Prostate gland (tissue), 2 donors: ENCODE measurements around the gene CD101. TPM values are rescaled to one million over a fixed set of nuclear protein-coding genes. Genes with fewer than 3 reads are reported as not detected.

Experiments
- DNase-seq: peaks from one replicate; pipeline ENCODE4 v3.0.0-alpha.2; 2019; ENCODE audit warnings: low spot score
- H3K27ac ChIP-seq, 2 donors: fragments of 200-600 bp; sonication (generic); 2 replicates each; pipeline ENCODE4 v1.5.1; 2017 to 2019
- H3K27me3 ChIP-seq: fragments of 200-600 bp; sonication (generic); replicated peaks from 2 replicates; pipeline ENCODE4 v1.5.1; 2019; ENCODE audit not compliant: insufficient read depth
- H3K36me3 ChIP-seq, 2 donors: fragments of 200-600 bp; sonication (generic); 1 replicate in 1 of 2; 2 replicates in 1 of 2; pipeline versions ENCODE4 v1.5.1 to v1.8.1; 2017 to 2019
- H3K4me1 ChIP-seq: fragments of 200-600 bp; sonication (generic); replicated peaks from 2 replicates; pipeline ENCODE4 v1.5.1; 2019
- H3K4me3 ChIP-seq, 2 donors: fragments of 200-600 bp; sonication (generic); 2 replicates each; pipeline ENCODE4 v1.5.1; 2017 to 2019
- H3K9me3 ChIP-seq: fragments of 200-600 bp; sonication (generic); 2 replicates; pipeline ENCODE4 v1.5.1; 2017
- POLR2A ChIP-seq: fragments of 450-650 bp; IDR thresholded peaks from one replicate; pipeline ENCODE4 v1.6.1; 2016; ENCODE audit warnings: antibody characterized with exemption, mild to moderate bottlenecking
- POLR2AphosphoS5 ChIP-seq: sonication (generic); formaldehyde crosslinking; IDR thresholded peaks from one replicate; pipeline ENCODE4 v1.6.1; 2017; ENCODE audit warnings: antibody characterized with exemption
- WGBS: methylation state at CpG from one replicate; pipeline ENCODE4 v1.1.5; 2018; 5-methylcytosine and 5-hydroxymethylcytosine counted together
- intact Hi-C: fragments of 100-400 bp; cut with DNase I; formaldehyde crosslinking; loops from one replicate; pipeline ENCODE4 v1.14.2; 2022
- total RNA-seq, 2 donors: library from RNA; depleted of rRNA; stranded (reverse); fragments of >200 nt; gene quantifications; one replicate each; pipeline ENCODE4 v1.1.0, GENCODE V29; 2016
- TF ChIP-seq, protein P1 (sequence below), 4 experiments: fragments of 200-600 bp in 2 of 4; fragments of 450-650 bp in 2 of 4; sonication (generic) in 2 of 4; IDR thresholded peaks; 1 replicate in 3 of 4; 2 replicates in 1 of 4; pipeline ENCODE4 v1.5.1; 2016 to 2019; ENCODE audit warnings: antibody characterized with exemption in 4 of 4, mild to moderate bottlenecking in 2 of 4, moderate library complexity in 2 of 4

The CD101 gene
- total RNA-seq, 2 donors from 2014 or later: 0.59 to 1.1 TPM

DNA sequence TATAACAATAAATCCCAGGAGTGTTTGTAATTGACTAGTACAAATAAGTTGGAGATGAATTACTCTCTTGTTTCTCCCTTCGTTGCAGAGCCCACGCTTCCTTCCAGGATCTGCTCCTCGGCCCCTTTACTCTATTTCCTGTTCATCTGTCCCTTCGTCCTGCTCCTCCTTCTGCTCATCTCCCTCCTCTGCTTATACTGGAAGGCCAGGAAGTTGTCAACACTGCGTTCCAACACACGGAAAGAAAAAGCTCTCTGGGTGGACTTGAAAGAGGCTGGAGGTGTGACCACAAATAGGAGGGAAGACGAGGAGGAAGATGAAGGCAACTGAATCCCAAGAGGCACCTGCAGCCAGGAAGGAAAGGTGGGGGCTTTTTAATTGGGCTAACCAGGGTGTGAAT lies 32.2 kb downstream of the CD101 start:
- intact Hi-C loops: no loop called here
- H3K27me3 ChIP-seq: no peaks in the 10 kb centered on the region
- no peak overlapping the region for H3K4me3 ChIP-seq
- no peaks in the 10 kb centered on the region for H3K4me1 ChIP-seq
- 74% methylated on average over 7 of the region's 7 CpGs for WGBS
- TF ChIP-seq POLR2AphosphoS5 (no peak), POLR2A (no peak)
- TF ChIP-seq, protein P1, sequence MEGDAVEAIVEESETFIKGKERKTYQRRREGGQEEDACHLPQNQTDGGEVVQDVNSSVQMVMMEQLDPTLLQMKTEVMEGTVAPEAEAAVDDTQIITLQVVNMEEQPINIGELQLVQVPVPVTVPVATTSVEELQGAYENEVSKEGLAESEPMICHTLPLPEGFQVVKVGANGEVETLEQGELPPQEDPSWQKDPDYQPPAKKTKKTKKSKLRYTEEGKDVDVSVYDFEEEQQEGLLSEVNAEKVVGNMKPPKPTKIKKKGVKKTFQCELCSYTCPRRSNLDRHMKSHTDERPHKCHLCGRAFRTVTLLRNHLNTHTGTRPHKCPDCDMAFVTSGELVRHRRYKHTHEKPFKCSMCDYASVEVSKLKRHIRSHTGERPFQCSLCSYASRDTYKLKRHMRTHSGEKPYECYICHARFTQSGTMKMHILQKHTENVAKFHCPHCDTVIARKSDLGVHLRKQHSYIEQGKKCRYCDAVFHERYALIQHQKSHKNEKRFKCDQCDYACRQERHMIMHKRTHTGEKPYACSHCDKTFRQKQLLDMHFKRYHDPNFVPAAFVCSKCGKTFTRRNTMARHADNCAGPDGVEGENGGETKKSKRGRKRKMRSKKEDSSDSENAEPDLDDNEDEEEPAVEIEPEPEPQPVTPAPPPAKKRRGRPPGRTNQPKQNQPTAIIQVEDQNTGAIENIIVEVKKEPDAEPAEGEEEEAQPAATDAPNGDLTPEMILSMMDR (IDR thresholded peaks at IDR 0.05): no peak
- H3K9me3 ChIP-seq: no peaks in the 10 kb centered on the region
- no peak for DNase-seq
- H3K36me3 ChIP-seq: no peaks in the 10 kb centered on the region
- no peak overlapping the region for H3K27ac ChIP-seq

DNA sequence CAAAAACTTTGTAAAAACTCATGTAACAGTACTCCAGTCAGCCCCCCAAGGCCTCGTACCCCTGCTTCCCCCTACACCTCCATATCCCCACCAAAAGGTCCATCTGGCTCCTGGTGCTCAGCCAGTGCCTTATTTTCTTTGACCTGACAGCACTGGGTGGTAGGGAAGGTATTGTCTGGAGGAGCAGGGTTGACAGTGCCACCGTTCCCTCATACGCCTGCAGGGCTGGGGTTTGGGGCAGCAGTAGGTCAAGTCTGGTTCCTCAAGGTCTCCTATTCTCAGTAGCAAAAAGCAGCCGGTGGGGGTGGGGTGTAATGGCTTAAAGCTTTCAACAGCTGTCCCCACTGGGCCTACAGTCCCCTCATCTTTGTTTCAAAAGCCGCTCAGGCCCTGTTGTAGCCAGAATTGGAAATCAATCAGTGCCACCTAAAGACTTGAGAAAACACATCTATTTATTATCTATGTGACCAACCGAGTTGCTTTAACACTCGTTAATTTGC lies 33.3 kb downstream of the CD101 start:
- Histone ChIP-seq H3K4me3 (no peak overlapping the region), H3K27me3 (no peaks in the 10 kb centered on the region), H3K9me3 (no peaks in the 10 kb centered on the region), H3K36me3 (no peaks in the 10 kb centered on the region), H3K27ac (no peak overlapping the region), H3K4me1 (no peaks in the 10 kb centered on the region)
- intact Hi-C loops: no loop called here
- TF ChIP-seq POLR2AphosphoS5 (no peak), POLR2A (no peak)
- TF ChIP-seq, protein P1 (IDR thresholded peaks at IDR 0.05): no peak
- no peak for DNase-seq
- WGBS: 90% methylated on average over 7 of the region's 7 CpGs

DNA sequence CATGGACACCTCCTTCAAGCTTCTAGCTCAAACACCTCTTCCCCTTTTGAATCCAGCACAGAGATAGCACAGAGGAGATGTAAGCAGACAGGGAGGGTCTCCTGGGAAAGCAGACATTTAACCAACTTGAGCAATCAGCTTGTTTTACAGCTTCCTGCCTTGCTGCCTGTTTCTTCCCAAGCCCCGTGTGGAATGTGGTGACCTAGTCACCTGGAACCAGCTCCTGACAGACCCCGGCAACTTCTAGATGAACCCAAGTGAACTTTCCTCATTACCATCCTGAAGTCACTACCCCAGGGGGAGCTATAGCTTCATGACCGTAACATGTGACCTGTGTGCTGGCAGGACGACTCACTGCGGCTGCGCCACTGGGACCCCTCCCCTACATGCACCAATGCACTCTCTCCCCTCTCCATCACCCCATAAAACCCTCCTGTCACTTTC lies 34.5 kb downstream of the CD101 start:
- H3K36me3 ChIP-seq: no peaks in the 10 kb centered on the region
- H3K27ac ChIP-seq: no peak overlapping the region
- WGBS: 70% methylated on average over 6 of the region's 6 CpGs
- no peak for DNase-seq
- no peaks in the 10 kb centered on the region for H3K9me3 ChIP-seq
- H3K4me3 ChIP-seq: no peak overlapping the region
- H3K4me1 ChIP-seq: no peaks in the 10 kb centered on the region
- H3K27me3 ChIP-seq: no peaks in the 10 kb centered on the region
- intact Hi-C loops: no loop called here
- no peak for TF ChIP-seq POLR2AphosphoS5
- TF ChIP-seq POLR2A: no peak
- TF ChIP-seq, protein P1 (IDR thresholded peaks at IDR 0.05): no peak

DNA sequence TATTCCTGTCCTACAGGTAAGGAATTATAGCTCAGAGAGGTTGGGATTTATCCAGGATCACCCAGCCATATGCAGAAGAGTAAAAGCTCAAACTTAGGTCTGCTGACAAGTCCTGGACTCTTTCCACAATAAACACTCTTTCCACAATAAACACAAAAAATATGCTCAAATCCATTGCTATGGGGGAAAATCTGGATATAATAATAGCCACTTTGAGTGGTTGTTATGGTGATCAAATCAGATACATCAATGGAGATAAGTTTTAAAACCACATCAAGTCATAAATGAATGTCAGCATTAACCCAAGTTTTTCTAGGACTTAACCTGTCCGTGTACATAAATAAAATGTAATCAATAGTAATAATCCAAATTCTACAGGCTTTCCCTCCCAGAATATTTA lies 36.2 kb downstream of the CD101 start:
- no peaks in the 10 kb centered on the region for H3K27me3 ChIP-seq
- no peak overlapping the region for H3K27ac ChIP-seq
- H3K4me3 ChIP-seq: no peak overlapping the region
- H3K4me1 ChIP-seq: no peaks in the 10 kb centered on the region
- H3K36me3 ChIP-seq: no peaks in the 10 kb centered on the region
- 64% methylated on average over 1 of the region's 1 CpG for WGBS
- no peak for DNase-seq
- intact Hi-C loops: no loop called here
- H3K9me3 ChIP-seq: no peaks in the 10 kb centered on the region
- no peak for TF ChIP-seq POLR2A
- TF ChIP-seq, protein P1 (IDR thresholded peaks at IDR 0.05): no peak
- TF ChIP-seq POLR2AphosphoS5: no peak

DNA sequence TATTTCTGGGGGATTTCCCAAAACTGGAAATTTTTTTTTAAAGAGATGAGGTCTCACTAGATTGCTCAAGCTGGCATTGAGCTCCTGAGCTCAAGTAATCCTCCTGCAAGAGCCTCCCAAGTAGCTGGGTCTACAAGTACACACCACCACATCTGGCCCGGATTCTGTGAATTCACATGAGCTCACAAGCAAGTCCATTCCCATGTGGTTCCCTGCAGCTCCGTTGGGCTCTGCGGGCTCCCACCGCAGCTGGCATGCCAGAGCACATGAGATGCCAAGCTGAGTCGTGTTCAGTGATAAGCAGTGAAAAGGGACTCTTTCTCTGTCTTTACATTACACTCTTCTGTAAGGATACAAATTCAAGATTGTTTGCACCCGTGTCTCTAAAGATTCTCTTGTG lies 36.7 kb downstream of the CD101 start:
- intact Hi-C loops: no loop called here
- no peaks in the 10 kb centered on the region for H3K4me1 ChIP-seq
- H3K27ac ChIP-seq: no peak overlapping the region
- no peaks in the 10 kb centered on the region for H3K36me3 ChIP-seq
- TF ChIP-seq POLR2A (no peak), POLR2AphosphoS5 (no peak)
- TF ChIP-seq, protein P1 (IDR thresholded peaks at IDR 0.05): no peak
- H3K27me3 ChIP-seq: no peaks in the 10 kb centered on the region
- 79% methylated on average over 6 of the region's 6 CpGs for WGBS
- H3K4me3 ChIP-seq: no peak overlapping the region
- no peaks in the 10 kb centered on the region for H3K9me3 ChIP-seq
- DNase-seq: no peak
